Measurements from ENCODE around the gene LYSMD4. TPM values are rescaled to one million over a fixed set of nuclear protein-coding genes. Genes with fewer than 3 reads are reported as not detected.

Gene LYSMD4
- total and polyA plus RNA-seq, 10 donors, result 2.5 to 13.3 (median 6.0) TPM

- intact Hi-C loops (cut with DNase I; ENCODE audit: low total_unique reads), result no loop called here
- no peak for TF ChIP-seq CTCF (IDR thresholded peaks at IDR 0.05 in 8 of 11, conservative IDR thresholded peaks at IDR 0.05 in 3 of 11)
- TF ChIP-seq POLR2A (IDR thresholded peaks at IDR 0.05), result no peak
- TF ChIP-seq POLR2AphosphoS5 (IDR thresholded peaks at IDR 0.05), result no peak
- H3K36me3 ChIP-seq, result peaks cover 0 to 44% (median 14%) of the 10 kb centered on the region in 6 donors
- peaks cover 0 to 53% (median 29%) of the 10 kb centered on the region in 6 donors for H3K4me1 ChIP-seq
- no peaks in the 10 kb centered on the region for H3K27me3 ChIP-seq (replicated peaks in 1 of 7)
- WGBS, 5 donors, result 83 to 93% (median 90%) methylated on average over 4 of the region's 4 CpGs
- no peak for DNase-seq
- no peaks in the 10 kb centered on the region for H3K9me3 ChIP-seq
- H3K27ac ChIP-seq, result no peak overlapping the region
- H3K4me3 ChIP-seq, result no peak overlapping the region
Measured at GRCh38 chr15:99718421-99718820, 14.8 kb downstream of the LYSMD4 start.

GRCh38 chr15:99717161-99718009 lies 15.9 kb downstream of the LYSMD4 start:
- Histone ChIP-seq H3K36me3 (peaks cover 0 to 54% (median 23%) of the 10 kb centered on the region in 6 donors), H3K9me3 (no peaks in the 10 kb centered on the region), H3K4me1 (peaks cover 0 to 55% (median 29%) of the 10 kb centered on the region in 6 donors), H3K27me3 (replicated peaks in 1 of 7) (no peaks in the 10 kb centered on the region), H3K27ac (peak overlapping the region in 2 of 8 donors; percentile 1 to 7), H3K4me3 (no peak overlapping the region)
- intact Hi-C loops (cut with DNase I; ENCODE audit: low total_unique reads), result no loop called here
- DNase-seq, result peak; percentile 69
- TF ChIP-seq POLR2AphosphoS5 (IDR thresholded peaks at IDR 0.05) (peak in 2 of 3 donors; percentile 19 to 35), CTCF (IDR thresholded peaks at IDR 0.05 in 8 of 11, conservative IDR thresholded peaks at IDR 0.05 in 3 of 11) (no peak)
- WGBS, 5 donors, result 49 to 72% (median 65%) methylated on average over 12 to 19 of the region's 19 CpGs

- Histone ChIP-seq H3K9me3 (no peaks in the 10 kb centered on the region), H3K4me1 (peaks cover 0 to 63% (median 29%) of the 10 kb centered on the region in 6 donors), H3K27me3 (replicated peaks in 1 of 7) (no peaks in the 10 kb centered on the region), H3K36me3 (peaks cover 0 to 62% (median 30%) of the 10 kb centered on the region in 6 donors), H3K4me3 (no peak overlapping the region), H3K27ac (peak overlapping the region in 2 of 8 donors; percentile 1 to 7)
- DNase-seq, result peak; percentile 60
- intact Hi-C loops (cut with DNase I; ENCODE audit: low total_unique reads), result no loop called here
- no peak for TF ChIP-seq CTCF (IDR thresholded peaks at IDR 0.05 in 8 of 11, conservative IDR thresholded peaks at IDR 0.05 in 3 of 11)
- TF ChIP-seq POLR2AphosphoS5 (IDR thresholded peaks at IDR 0.05), result peak in 2 of 3 donors; percentile 22 to 53
- WGBS, 5 donors, result 72 to 91% (median 79%) methylated on average over 10 of the region's 10 CpGs
Measured at GRCh38 chr15:99716540-99717095, 16.6 kb downstream of the LYSMD4 start.

- 78 to 89% (median 86%) methylated on average over 14 to 18 of the region's 18 CpGs for WGBS, 5 donors
- Histone ChIP-seq H3K27ac (no peak overlapping the region), H3K36me3 (peaks cover 0 to 100% (median 49%) of the 10 kb centered on the region in 6 donors), H3K4me3 (no peak overlapping the region), H3K27me3 (replicated peaks in 1 of 7) (no peaks in the 10 kb centered on the region), H3K9me3 (no peaks in the 10 kb centered on the region), H3K4me1 (peaks cover 6 to 46% (median 19%) of the 10 kb centered on the region in 6 donors)
- DNase-seq, result no peak
- intact Hi-C loops (cut with DNase I; ENCODE audit: low total_unique reads), result no loop called here
- TF ChIP-seq CTCF (IDR thresholded peaks at IDR 0.05 in 8 of 11, conservative IDR thresholded peaks at IDR 0.05 in 3 of 11) (no peak), POLR2A (IDR thresholded peaks at IDR 0.05) (no peak), POLR2AphosphoS5 (IDR thresholded peaks at IDR 0.05) (no peak)
Measured at GRCh38 chr15:99712415-99712814, 20.8 kb downstream of the LYSMD4 start.

All from spleen (tissue), 11 donors.